Stimulated activated memory B cell treated with anti-CD40 and anti-IgM and Interleukin-4, amounts not matched to agents 10 μg/mL and 1 μg/mL and 100 μg/mL, for 72 hours (primary cell): Measurements from ENCODE around the gene NFS1.

Experiments used
- ATAC-seq: fragments of 150-1000 bp; cut with Tn5 transposase; 2 replicates; pipeline ENCODE4 v1.10.0; 2021
- H3K27ac Mint-ChIP-seq: one replicate; pipeline ENCODE4 v1.8.0; 2022; ENCODE audit warnings: mild to moderate bottlenecking, mixed read lengths
- H3K27me3 Mint-ChIP-seq: one replicate; pipeline ENCODE4 v1.8.0; 2022; ENCODE audit warnings: mixed read lengths
- H3K36me3 Mint-ChIP-seq: one replicate; pipeline ENCODE4 v1.8.0; 2022; ENCODE audit warnings: mixed read lengths
- H3K4me1 Mint-ChIP-seq: one replicate; pipeline ENCODE4 v1.8.0; 2022; ENCODE audit warnings: mixed read lengths
- H3K4me3 Mint-ChIP-seq: one replicate; pipeline ENCODE4 v1.8.0; 2022; ENCODE audit warnings: mild to moderate bottlenecking, moderate library complexity, mixed read lengths
- H3K9me3 Mint-ChIP-seq: one replicate; pipeline ENCODE4 v1.8.0; 2022; ENCODE audit warnings: mixed read lengths

The NFS1 gene

DNA sequence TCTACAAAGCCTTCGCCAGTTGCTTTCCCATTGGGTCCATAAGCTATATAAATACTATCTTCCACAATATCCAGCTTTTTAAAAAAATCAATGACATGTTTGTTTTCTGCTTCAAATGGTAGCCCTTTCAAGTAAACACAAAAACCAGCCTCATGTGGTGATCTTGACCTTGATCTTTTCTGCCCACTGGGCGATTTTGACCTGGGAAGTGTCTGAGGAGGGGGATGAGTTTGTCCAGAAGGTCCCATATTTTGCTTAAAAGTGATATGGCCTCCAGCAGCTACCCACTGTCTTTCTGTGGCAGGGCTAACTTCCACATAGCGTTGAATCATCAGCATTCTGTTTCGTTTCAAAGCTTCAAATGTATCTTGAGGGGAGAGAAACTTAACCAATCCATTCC, 45.3 kb downstream of the NFS1 start:
- H3K27ac Mint-ChIP-seq = no peak overlapping the region
- no peaks in the 10 kb centered on the region for H3K9me3 Mint-ChIP-seq
- peaks cover 29% of the 10 kb centered on the region for H3K4me1 Mint-ChIP-seq
- peaks cover 20% of the 10 kb centered on the region for H3K36me3 Mint-ChIP-seq
- no peak for ATAC-seq
- no peaks in the 10 kb centered on the region for H3K27me3 Mint-ChIP-seq
- H3K4me3 Mint-ChIP-seq = no peak overlapping the region

- H3K27me3 Mint-ChIP-seq = no peaks in the 10 kb centered on the region
- peaks cover 23% of the 10 kb centered on the region for H3K36me3 Mint-ChIP-seq
- no peaks in the 10 kb centered on the region for H3K9me3 Mint-ChIP-seq
- H3K4me3 Mint-ChIP-seq = no peak overlapping the region
- peaks cover 25% of the 10 kb centered on the region for H3K4me1 Mint-ChIP-seq
- H3K27ac Mint-ChIP-seq = no peak overlapping the region
- no peak for ATAC-seq
Measured at GRCh38 chr20:35653430-35653734, 45.8 kb downstream of the NFS1 start.

DNA sequence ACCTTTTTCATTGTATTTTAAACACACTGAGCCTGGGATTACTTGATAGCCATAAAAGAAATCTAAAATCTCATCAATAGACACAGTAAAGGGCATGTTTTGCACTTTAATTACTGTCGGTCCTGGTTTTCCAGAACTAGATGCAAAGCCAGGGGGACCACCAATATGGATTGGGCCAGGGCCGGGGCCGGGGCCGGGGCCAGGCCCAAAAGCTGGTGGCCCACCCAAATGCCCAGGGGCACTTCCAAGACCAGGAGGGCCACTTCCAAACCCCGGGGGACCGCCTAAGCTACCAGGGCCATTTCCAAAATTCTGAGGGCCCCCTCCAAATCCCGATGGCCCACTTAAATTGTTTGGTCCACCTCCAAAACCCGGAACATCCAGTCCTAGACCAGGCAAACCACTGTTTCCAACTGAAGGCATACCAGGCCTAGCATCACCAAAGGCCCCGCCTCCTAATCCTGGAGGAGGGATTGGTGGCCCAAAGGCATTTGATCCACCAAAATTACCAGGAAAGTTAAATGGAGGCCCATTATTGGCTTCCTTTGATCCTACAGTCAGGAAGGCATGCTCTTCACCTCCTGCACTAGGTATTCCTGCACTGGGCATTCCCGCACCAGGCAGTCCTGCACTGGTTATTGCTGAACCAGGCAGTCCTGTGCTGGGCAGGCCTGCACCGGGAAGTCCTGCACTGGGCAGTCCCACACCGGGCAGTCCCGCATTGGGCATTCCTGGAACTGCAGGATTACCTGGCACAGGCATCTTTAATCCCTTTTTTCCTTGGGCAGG, 46.3 kb downstream of the NFS1 start:
- H3K27me3 Mint-ChIP-seq = no peaks in the 10 kb centered on the region

DNA sequence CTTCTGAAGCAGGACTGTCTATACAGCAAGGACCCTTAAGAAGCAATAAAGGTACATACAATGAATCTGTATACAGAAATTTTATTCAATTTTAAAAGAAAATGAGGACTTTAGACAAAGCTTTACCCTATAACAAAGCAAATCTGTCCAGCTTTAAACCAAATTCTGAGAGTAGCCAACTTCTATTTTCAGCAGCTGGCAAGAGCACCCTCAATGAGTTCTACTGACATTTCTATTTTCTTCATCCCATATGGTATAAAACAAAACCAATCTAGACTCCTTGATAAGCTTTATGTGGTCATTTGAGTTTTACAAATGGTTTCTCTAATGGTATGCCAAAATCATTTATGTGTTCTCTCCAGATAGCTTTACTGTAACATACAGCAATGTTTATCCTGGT, 47.2 kb downstream of the NFS1 start:
- H3K27ac Mint-ChIP-seq = no peak overlapping the region
- no peak overlapping the region for H3K4me3 Mint-ChIP-seq
- no peaks in the 10 kb centered on the region for H3K9me3 Mint-ChIP-seq
- ATAC-seq = no peak
- H3K36me3 Mint-ChIP-seq = peaks cover 19% of the 10 kb centered on the region
- no peaks in the 10 kb centered on the region for H3K27me3 Mint-ChIP-seq
- H3K4me1 Mint-ChIP-seq = peaks cover 17% of the 10 kb centered on the region

More for the DNA sequence above, 46.3 kb downstream of the NFS1 start:
- Mint-ChIP-seq H3K27ac (no peak overlapping the region), H3K4me3 (no peak overlapping the region), H3K36me3 (peaks cover 25% of the 10 kb centered on the region), H3K9me3 (no peaks in the 10 kb centered on the region), H3K4me1 (peaks cover 25% of the 10 kb centered on the region)
- ATAC-seq = no peak

DNA sequence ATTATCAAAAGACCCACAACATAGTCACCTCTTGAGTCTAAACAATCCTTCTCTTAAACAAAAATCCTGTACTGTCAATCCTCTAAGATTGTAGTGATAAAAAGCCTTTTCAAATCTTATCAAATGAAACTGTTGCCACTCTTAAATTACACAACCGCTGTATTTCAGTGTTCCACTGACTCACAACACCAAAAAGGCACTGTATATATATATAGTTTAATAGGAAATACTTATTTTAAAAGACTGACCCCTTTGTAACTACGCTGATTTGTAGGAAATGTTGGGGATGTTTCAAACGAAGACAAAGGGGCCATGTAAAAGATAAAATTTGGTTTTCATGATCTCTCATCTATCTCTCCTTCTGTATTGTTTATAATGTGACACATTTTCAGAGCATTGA, 48.5 kb downstream of the NFS1 start:
- no peaks in the 10 kb centered on the region for H3K27me3 Mint-ChIP-seq
- peaks cover 20% of the 10 kb centered on the region for H3K4me1 Mint-ChIP-seq
- H3K36me3 Mint-ChIP-seq = peaks cover 19% of the 10 kb centered on the region
- no peaks in the 10 kb centered on the region for H3K9me3 Mint-ChIP-seq
- H3K27ac Mint-ChIP-seq = no peak overlapping the region
- ATAC-seq = no peak
- no peak overlapping the region for H3K4me3 Mint-ChIP-seq

DNA sequence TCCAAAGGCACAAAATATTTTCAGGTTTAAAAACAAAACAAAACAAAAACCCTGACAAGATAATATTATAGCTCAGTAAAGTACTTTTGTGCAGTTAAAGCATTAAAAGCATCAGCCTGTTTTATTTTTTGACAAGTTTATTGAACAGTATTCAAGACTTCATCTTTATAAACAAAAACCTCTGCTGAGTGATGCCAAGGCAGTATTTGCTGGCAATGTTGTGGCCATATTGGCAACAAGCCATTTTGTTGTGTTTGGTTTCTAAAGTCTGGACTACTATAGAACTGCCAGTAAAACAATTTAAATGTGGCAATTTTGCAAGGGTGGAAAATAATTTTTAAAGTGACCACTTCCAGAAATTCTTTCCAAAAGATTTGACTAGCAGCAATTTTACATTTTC, 50.3 kb downstream of the NFS1 start:
- Mint-ChIP-seq H3K9me3 (no peaks in the 10 kb centered on the region), H3K4me3 (no peak overlapping the region), H3K27ac (no peak overlapping the region), H3K4me1 (peaks cover 25% of the 10 kb centered on the region), H3K27me3 (no peaks in the 10 kb centered on the region), H3K36me3 (peaks cover 19% of the 10 kb centered on the region)
- no peak for ATAC-seq

DNA sequence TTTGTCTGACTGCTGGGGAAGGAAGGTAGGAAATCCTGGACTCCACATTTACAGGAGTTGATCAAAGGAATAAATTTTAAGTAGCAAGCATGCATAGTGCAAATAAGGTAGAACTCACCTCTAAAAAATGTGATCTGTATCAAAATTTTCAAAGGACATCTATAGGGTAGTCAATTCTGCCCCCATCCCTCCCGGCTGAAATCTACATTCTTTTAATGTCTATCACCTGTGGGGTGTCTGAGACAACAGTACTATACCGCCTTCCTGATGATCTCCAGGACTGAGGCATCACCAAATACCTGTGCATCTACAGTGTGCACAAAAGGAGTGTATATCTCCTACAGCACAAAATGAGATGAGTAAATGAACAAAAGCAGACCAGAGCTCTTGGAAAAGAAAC, 54.3 kb downstream of the NFS1 start:
- Mint-ChIP-seq H3K36me3 (peaks cover 38% of the 10 kb centered on the region), H3K4me1 (peaks cover 54% of the 10 kb centered on the region), H3K27ac (no peak overlapping the region), H3K4me3 (no peak overlapping the region), H3K27me3 (no peaks in the 10 kb centered on the region), H3K9me3 (no peaks in the 10 kb centered on the region)
- no peak for ATAC-seq

DNA sequence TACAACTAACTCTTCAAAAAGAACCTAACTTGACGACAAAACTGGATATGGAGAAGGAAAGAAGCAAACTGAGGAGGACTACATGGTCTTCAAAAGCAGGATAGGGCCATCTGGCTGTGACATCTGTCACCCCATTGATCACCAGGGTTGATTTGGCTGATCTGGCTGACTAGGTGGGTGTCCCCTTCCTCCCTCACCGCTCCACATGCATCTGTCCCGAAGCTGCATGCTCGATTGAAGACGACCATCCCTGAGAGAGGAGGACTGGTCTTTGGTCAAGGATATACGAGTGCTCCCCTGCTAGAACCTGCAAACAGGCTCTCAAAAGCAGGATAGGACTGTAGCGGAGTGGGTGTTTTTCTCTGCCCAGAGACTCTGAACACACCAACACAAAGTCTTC, 56.1 kb downstream of the NFS1 start:
- peaks cover 35% of the 10 kb centered on the region for H3K36me3 Mint-ChIP-seq
- no peak for ATAC-seq
- H3K27me3 Mint-ChIP-seq = no peaks in the 10 kb centered on the region
- H3K4me3 Mint-ChIP-seq = no peak overlapping the region
- H3K9me3 Mint-ChIP-seq = no peaks in the 10 kb centered on the region
- peaks cover 58% of the 10 kb centered on the region for H3K4me1 Mint-ChIP-seq
- no peak overlapping the region for H3K27ac Mint-ChIP-seq

DNA sequence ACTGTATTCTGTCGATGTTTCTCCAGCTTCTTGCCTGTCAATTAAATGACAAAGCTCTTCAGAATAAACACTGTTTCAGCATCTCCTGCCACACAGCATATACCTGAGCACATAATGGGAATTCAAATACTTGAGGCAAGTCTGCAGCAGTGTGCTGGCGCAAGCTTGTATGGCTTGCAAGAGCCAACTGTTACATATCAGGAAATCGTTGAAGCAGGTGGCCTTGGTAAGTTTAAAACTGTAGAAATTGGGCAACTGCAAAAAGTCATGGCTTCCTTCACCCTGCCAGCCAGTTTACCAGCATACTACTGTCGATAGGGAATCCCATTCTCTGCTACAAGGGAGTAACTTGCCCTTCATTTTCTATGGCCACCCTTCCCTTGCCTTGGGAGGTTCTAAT, 57.4 kb downstream of the NFS1 start:
- Mint-ChIP-seq H3K4me1 (peaks cover 71% of the 10 kb centered on the region), H3K4me3 (no peak overlapping the region), H3K9me3 (no peaks in the 10 kb centered on the region), H3K36me3 (peaks cover 35% of the 10 kb centered on the region), H3K27me3 (no peaks in the 10 kb centered on the region), H3K27ac (no peak overlapping the region)
- ATAC-seq = no peak

DNA sequence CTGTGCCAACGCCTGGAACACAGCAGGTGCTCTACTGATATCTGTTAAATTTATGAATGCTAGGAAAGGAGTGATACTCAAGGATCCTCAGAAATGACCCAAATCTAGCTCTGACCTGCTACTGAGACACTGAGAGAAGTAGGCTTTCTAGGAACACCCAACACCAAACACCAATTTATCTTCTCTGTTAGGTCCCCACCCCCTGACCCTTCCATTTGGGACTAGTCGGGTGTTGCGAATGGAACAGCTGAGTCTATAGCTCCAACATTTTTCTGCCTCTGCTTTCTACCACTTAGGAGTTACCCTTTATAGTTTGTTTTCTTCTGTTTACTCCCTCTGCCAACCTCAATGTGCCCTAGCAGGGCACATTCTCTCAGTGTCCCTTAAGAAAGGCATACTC, 58.4 kb downstream of the NFS1 start:
- no peaks in the 10 kb centered on the region for H3K27me3 Mint-ChIP-seq
- no peak overlapping the region for H3K4me3 Mint-ChIP-seq
- no peaks in the 10 kb centered on the region for H3K9me3 Mint-ChIP-seq
- H3K4me1 Mint-ChIP-seq = peaks cover 69% of the 10 kb centered on the region
- ATAC-seq = no peak
- peak overlapping the region; percentile 33 for H3K27ac Mint-ChIP-seq
- peaks cover 40% of the 10 kb centered on the region for H3K36me3 Mint-ChIP-seq

GRCh38 chr20:35638751-35639150, 60.4 kb downstream of the NFS1 start:
- Mint-ChIP-seq H3K9me3 (no peaks in the 10 kb centered on the region), H3K27me3 (no peaks in the 10 kb centered on the region), H3K4me1 (peaks cover 72% of the 10 kb centered on the region), H3K4me3 (no peak overlapping the region), H3K27ac (no peak overlapping the region), H3K36me3 (peaks cover 51% of the 10 kb centered on the region)
- no peak for ATAC-seq

DNA sequence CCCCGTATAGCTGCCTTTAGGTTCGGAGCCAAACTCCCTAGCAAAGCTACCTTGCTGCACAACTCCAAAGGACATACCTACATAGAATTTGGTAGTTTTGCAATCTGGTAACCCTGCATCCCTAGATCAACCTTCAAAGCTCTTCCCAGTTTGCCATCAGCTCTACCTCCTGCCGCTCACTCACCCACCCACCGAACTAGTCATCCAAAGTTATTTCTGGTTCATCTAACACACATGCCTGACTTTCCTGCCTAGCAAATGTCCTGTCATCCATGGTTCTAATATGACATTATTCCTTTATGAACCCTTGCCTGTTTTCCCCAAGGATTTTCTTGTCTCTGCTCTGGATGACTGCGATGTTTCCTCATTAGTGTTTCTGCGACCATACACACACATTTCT, 61.9 kb downstream of the NFS1 start:
- ATAC-seq = no peak
- no peaks in the 10 kb centered on the region for H3K27me3 Mint-ChIP-seq
- H3K27ac Mint-ChIP-seq = no peak overlapping the region
- no peak overlapping the region for H3K4me3 Mint-ChIP-seq
- H3K9me3 Mint-ChIP-seq = no peaks in the 10 kb centered on the region
- H3K36me3 Mint-ChIP-seq = peaks cover 52% of the 10 kb centered on the region
- peaks cover 63% of the 10 kb centered on the region for H3K4me1 Mint-ChIP-seq

DNA sequence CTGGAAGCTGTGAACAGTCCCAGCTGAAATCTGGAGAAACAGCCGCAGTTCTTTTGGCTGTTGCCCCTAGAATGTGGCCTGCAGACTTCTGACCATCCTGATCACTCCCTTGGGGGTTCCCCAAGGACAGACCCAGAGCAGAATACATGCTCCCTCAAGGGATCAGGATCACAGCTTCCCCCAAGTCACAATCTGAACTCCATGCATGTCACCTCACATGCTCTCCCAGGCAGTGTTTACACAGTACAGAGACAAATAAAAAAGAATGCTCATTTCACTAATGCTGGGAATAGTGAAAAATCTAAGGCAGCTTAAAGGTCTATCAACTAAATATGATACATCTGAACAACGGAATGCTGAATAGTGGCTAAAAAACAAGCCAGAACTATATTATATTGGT, 63.1 kb downstream of the NFS1 start:
- peaks cover 53% of the 10 kb centered on the region for H3K4me1 Mint-ChIP-seq
- H3K27me3 Mint-ChIP-seq = no peaks in the 10 kb centered on the region
- no peaks in the 10 kb centered on the region for H3K9me3 Mint-ChIP-seq
- H3K27ac Mint-ChIP-seq = no peak overlapping the region
- H3K36me3 Mint-ChIP-seq = peaks cover 48% of the 10 kb centered on the region
- H3K4me3 Mint-ChIP-seq = no peak overlapping the region
- ATAC-seq = no peak

- no peak overlapping the region for H3K4me3 Mint-ChIP-seq
- no peak overlapping the region for H3K27ac Mint-ChIP-seq
- H3K36me3 Mint-ChIP-seq = peaks cover 45% of the 10 kb centered on the region
- H3K9me3 Mint-ChIP-seq = no peaks in the 10 kb centered on the region
- ATAC-seq = no peak
- H3K4me1 Mint-ChIP-seq = peaks cover 49% of the 10 kb centered on the region
- H3K27me3 Mint-ChIP-seq = no peaks in the 10 kb centered on the region
Measured at GRCh38 chr20:35635652-35636051, 63.5 kb downstream of the NFS1 start.

DNA sequence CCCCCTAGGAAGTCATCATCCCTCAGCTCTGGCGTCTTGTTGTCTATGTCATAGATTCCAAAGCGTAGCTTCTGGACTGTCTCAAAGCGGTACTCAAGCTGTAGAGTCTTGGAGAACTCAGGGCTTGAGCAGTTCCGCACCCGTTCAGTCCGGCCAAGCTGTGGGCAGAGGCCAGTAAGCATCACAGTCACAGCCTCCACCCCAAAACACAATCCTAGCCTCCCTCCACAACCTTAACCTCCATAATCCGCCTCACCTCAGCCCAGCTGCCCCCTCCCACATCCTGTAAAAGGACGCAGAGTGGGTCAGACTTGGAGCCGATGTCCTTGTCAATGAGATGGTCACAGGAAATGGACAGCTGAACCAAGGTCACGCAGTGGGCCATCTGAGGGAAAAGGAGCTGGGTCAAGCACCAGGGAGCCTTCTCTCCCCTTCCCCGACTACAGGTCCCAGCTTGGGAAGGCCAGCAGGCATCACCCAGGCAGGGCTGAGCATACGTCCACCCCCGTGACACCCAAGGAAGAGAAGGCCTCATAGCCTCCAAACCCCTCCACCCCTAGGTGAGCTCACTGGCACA, 66.5 kb downstream of the NFS1 start:
- Mint-ChIP-seq H3K27me3 (no peaks in the 10 kb centered on the region), H3K27ac (no peak overlapping the region), H3K36me3 (peaks cover 56% of the 10 kb centered on the region), H3K4me1 (peaks cover 32% of the 10 kb centered on the region), H3K9me3 (no peaks in the 10 kb centered on the region), H3K4me3 (no peak overlapping the region)
- ATAC-seq = no peak

DNA sequence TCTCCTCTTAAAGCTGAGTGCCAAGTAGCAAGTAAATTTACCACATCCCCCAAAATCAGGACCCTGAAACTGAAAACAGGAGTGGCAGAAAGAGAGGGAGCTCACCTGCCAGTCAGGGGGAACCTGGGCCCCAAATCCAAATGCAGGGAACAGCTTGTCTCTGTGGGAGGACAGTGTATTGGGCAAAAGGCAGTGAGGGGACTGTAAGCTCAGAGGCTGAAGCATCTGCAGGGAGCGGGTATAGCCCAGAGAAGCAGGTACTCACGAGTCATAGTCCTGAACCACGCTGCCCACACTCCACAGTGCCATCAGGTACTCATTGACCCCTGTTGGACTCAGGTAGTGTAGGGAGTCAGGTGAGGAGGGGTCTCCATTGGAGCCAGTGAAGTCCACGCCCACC, 68.5 kb downstream of the NFS1 start:
- peaks cover 70% of the 10 kb centered on the region for H3K36me3 Mint-ChIP-seq
- no peaks in the 10 kb centered on the region for H3K9me3 Mint-ChIP-seq
- ATAC-seq = no peak
- H3K27me3 Mint-ChIP-seq = no peaks in the 10 kb centered on the region
- no peak overlapping the region for H3K27ac Mint-ChIP-seq
- H3K4me3 Mint-ChIP-seq = no peak overlapping the region
- H3K4me1 Mint-ChIP-seq = peaks cover 17% of the 10 kb centered on the region
